Right lobe of liver (tissue), 4 donors: ENCODE data around the gene CPN2.

ENCODE experiments used
- POLR2A ChIP-seq: fragments of 450-650 bp; IDR thresholded peaks from one replicate; pipeline ENCODE4 v1.6.1; 2017; ENCODE audit warnings: antibody characterized with exemption, mild to moderate bottlenecking
- TF ChIP-seq, protein P1 (sequence below), 4 donors: fragments of 200-600 bp in 3 of 4; fragments of 450-650 bp in 1 of 4; IDR thresholded peaks; one replicate each; pipeline versions ENCODE4 v1.5.1 to v1.8.0; 2016 to 2022; ENCODE audit warnings: antibody characterized with exemption in 4 of 4, mild to moderate bottlenecking in 2 of 4
- donor health status: DM: no; HTN: no; CAD: no.
- donor health status: DM: no; HTN: no; CAD: no.
- donor health status: DM: no; HTN: yes; CAD: no.

DNA sequence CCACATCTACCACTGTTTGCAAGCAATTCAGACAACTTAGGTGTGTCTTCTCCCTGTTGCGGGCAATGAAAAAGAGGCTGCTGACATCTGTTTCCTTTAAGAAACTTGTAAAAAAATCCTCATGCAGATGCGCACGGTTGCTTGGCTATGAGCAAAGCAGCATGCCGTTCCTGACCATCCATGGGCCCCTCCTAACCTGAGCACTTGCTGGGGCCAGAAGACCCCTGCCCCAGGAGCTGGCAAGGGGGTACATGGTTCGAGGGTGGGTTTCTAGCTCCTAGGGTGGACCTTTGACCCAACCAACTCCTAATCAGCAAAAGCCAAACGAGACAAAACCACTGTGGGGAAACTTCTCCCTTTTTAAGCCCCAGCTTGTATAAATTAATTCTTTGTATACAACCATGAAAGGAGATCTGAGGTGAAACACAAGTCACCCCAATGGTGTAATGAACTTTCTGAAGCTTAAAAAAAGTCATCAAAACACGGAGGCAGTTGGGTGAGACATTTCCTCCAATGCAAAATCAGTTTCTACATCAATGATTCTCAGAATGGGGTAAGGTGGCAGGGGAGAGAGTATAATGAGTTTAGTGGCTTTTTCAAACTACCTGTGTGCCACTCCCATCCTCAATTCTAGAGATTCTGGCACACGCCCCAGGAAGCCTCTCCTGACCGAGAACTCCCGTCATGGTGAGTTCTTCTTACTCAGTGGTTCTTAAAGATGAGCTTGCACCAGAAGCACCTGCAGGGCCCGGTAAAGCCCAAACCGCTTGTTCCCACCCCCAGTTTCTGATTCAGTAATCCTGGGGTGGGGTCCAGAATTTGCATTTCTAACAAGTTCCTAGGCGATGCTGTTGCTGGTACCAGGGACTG is 44.1 kb downstream of the CPN2 start:
- TF ChIP-seq, protein P1, sequence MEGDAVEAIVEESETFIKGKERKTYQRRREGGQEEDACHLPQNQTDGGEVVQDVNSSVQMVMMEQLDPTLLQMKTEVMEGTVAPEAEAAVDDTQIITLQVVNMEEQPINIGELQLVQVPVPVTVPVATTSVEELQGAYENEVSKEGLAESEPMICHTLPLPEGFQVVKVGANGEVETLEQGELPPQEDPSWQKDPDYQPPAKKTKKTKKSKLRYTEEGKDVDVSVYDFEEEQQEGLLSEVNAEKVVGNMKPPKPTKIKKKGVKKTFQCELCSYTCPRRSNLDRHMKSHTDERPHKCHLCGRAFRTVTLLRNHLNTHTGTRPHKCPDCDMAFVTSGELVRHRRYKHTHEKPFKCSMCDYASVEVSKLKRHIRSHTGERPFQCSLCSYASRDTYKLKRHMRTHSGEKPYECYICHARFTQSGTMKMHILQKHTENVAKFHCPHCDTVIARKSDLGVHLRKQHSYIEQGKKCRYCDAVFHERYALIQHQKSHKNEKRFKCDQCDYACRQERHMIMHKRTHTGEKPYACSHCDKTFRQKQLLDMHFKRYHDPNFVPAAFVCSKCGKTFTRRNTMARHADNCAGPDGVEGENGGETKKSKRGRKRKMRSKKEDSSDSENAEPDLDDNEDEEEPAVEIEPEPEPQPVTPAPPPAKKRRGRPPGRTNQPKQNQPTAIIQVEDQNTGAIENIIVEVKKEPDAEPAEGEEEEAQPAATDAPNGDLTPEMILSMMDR (IDR thresholded peaks at IDR 0.05): no peak
- TF ChIP-seq POLR2A: no peak
